ENCODE results near the gene TBC1D5.

Gene TBC1D5

GRCh38 chr3:17580901-17581300 lies 161.5 kb downstream of the TBC1D5 start:
- no peak for TF ChIP-seq CTCF (conservative IDR thresholded peaks at IDR 0.05)
- H3K27ac ChIP-seq, result no peak overlapping the region

- no peak overlapping the region for H3K27ac ChIP-seq
Observed at GRCh38 chr3:17579289-17580031, 163.0 kb downstream of the TBC1D5 start.

GRCh38 chr3:17577796-17578520 lies 164.5 kb downstream of the TBC1D5 start:
- TF ChIP-seq CTCF (conservative IDR thresholded peaks at IDR 0.05), result no peak
- H3K27ac ChIP-seq, result no peak overlapping the region

More at GRCh38 chr3:17579289-17580031, 163.0 kb downstream of the TBC1D5 start:
- no peak for TF ChIP-seq CTCF (conservative IDR thresholded peaks at IDR 0.05)

- no peak overlapping the region for H3K27ac ChIP-seq
- TF ChIP-seq CTCF (conservative IDR thresholded peaks at IDR 0.05), result no peak
Observed at GRCh38 chr3:17573396-17573795, 169.0 kb downstream of the TBC1D5 start.

- no peak overlapping the region for H3K27ac ChIP-seq
- TF ChIP-seq CTCF (conservative IDR thresholded peaks at IDR 0.05), result no peak
Observed at GRCh38 chr3:17571686-17572085, 170.7 kb downstream of the TBC1D5 start.

- H3K27ac ChIP-seq, result no peak overlapping the region
- no peak for TF ChIP-seq CTCF (conservative IDR thresholded peaks at IDR 0.05)
Observed at GRCh38 chr3:17562845-17563244, 179.6 kb downstream of the TBC1D5 start.

GRCh38 chr3:17558565-17558964 lies 183.9 kb downstream of the TBC1D5 start:
- TF ChIP-seq CTCF (conservative IDR thresholded peaks at IDR 0.05), result no peak
- H3K27ac ChIP-seq, result no peak overlapping the region
